Activated T-cell treated with anti-CD3 and anti-CD28 coated beads, Interleukin-2, amount 50 U/mL, for 72 hours (primary cell): ENCODE data around the gene CDC6. TPM values are rescaled to one million over a fixed set of nuclear protein-coding genes. Genes with fewer than 3 reads are reported as not detected.

Source experiments
- ATAC-seq, 2 donors: fragments of 150-1000 bp; cut with Tn5 transposase; replicated peaks in 1 of 2; 2 replicates each; pipeline ENCODE4 v1.10.0; 2021; ENCODE audit warnings: moderate library complexity in 2 of 2, mild to moderate bottlenecking in 1 of 2
- DNase-seq, 2 donors: peaks; one replicate each; pipeline ENCODE4 v3.0.0; 2021 to 2022; ENCODE audit warnings: mixed read lengths in 1 of 2
- H3K27ac Mint-ChIP-seq: one replicate; pipeline ENCODE4 v1.8.0; 2022; ENCODE audit warnings: mild to moderate bottlenecking, moderate library complexity, mixed read lengths
- H3K27me3 Mint-ChIP-seq: one replicate; pipeline ENCODE4 v1.8.0; 2022; ENCODE audit warnings: low read depth, mixed read lengths
- H3K36me3 Mint-ChIP-seq, 2 donors: one replicate each; pipeline ENCODE4 v1.8.0; 2022; ENCODE audit warnings: mixed read lengths in 2 of 2, mild to moderate bottlenecking in 1 of 2; ENCODE audit not compliant: insufficient read depth in 2 of 2
- H3K4me1 Mint-ChIP-seq: one replicate; pipeline ENCODE4 v1.8.0; 2022; ENCODE audit warnings: low read depth, mixed read lengths
- H3K4me3 Mint-ChIP-seq, 2 donors: one replicate each; pipeline ENCODE4 v1.8.0; 2022; ENCODE audit warnings: mild to moderate bottlenecking in 2 of 2, mixed read lengths in 2 of 2, moderate library complexity in 2 of 2
- H3K9me3 Mint-ChIP-seq, 2 donors: one replicate each; pipeline ENCODE4 v1.8.0; 2022; ENCODE audit warnings: mixed read lengths in 2 of 2
- total RNA-seq, 2 donors: library from RNA; stranded (reverse); gene quantifications; one replicate each; pipeline ENCODE4 v1.2.3, GENCODE V29; 2022

Gene CDC6
- total RNA-seq, 2 donors from 2014 or later = 86.2 to 92.6 TPM

DNA sequence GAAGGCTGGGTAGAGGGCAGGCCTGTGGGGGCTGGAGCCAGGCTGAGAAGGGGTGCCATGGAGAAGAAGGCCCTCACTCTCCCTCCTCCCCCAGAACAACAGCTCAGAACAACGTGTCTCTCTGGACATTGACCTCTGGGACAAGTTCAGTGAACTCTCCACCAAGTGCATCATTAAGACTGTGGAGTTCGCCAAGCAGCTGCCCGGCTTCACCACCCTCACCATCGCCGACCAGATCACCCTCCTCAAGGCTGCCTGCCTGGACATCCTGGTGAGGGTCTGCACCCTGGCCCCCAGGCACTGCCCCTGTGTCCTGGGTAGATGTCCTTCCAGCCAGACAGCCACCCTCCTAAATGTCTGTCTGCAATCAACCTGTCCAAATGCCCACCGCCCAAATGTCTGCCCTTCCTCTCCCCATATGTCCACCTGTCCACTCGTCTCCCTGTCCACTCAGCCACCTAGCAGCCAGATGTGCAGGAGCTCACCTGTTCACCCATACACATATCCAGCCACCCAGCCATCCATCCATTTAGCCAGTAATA is 64.6 kb downstream of the CDC6 start:
- Mint-ChIP-seq H3K36me3 (no peaks in the 10 kb centered on the region), H3K27me3 (no peaks in the 10 kb centered on the region), H3K4me1 (peaks cover 23% of the 10 kb centered on the region), H3K9me3 (no peaks in the 10 kb centered on the region), H3K4me3 (no peak overlapping the region), H3K27ac (peak overlapping the region; percentile 1)
- no peak for DNase-seq
- no peak for ATAC-seq

DNA sequence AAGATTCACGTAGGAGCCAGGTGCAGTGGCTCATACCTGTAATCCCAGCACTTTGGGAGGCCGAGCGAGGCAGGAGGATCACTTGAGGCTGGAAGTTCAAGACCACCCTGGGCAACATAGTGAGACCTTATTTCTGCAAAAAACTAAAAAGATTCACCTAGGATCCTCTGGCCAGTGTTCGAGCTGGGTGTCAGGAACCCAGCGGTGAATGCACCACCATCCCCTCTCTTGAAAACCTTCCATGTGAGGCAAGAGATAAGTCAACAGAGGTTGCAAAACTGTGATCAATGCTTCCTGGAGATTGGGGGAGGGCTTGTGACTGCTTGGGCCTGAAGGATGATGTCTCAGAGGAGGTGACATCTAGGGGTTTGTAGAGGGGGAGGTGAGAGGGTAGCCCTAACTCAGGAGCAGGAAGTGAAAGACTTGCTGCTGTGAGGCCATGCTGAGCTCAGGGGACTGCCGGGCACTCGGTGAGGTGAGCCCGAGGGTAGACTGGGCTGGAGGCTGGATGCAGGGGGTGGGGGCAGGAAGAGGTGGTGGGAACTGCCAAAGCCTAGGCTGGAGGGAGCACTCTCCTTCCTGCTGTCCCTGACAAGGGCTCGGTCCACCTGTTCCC is 65.2 kb downstream of the CDC6 start:
- DNase-seq (no peak), ATAC-seq (peak; percentile 30 to 71)

More for the DNA sequence above, 65.2 kb downstream of the CDC6 start:
- Mint-ChIP-seq H3K27ac (peak overlapping the region; percentile 1), H3K4me1 (peaks cover 17% of the 10 kb centered on the region), H3K4me3 (peak overlapping the region in 1 of 2 donors; percentile 21), H3K27me3 (no peaks in the 10 kb centered on the region), H3K9me3 (no peaks in the 10 kb centered on the region), H3K36me3 (no peaks in the 10 kb centered on the region)

Other genes with a start within 250 kb of the CDC6 start
- 10 to 100 TPM; 82.6 to 97.0 TPM for gene MED24, start 233.5 kb upstream of the CDC6 start, total RNA-seq
- 10 to 100 TPM; 12.2 to 14.7 TPM for gene THRA, start 224.9 kb upstream of the CDC6 start, total RNA-seq
- gene NR1D1, start 187.3 kb upstream of the CDC6 start, total RNA-seq = 1 to 10 TPM; 4.5 to 6.3 TPM
- 100 to 1,000 TPM; 115 to 121 TPM for gene MSL1, start 165.9 kb upstream of the CDC6 start, total RNA-seq
- 100 to 1,000 TPM; 106 to 144 TPM for gene CASC3, start 147.3 kb upstream of the CDC6 start, total RNA-seq
- 1 to 10 TPM; 3.0 to 6.6 TPM for gene RAPGEFL1, start 110.4 kb upstream of the CDC6 start, total RNA-seq
- 10 to 100 TPM; 31.5 to 35.5 TPM for gene WIPF2, start 68.6 kb upstream of the CDC6 start, total RNA-seq
- gene RARA, start 21.3 kb downstream of the CDC6 start, total RNA-seq = 10 to 100 TPM; 33.4 to 45.2 TPM
- gene GJD3, start 76.9 kb downstream of the CDC6 start, total RNA-seq = not detected
- 100 to 1,000 TPM; 324 to 425 TPM for gene TOP2A, start 130.0 kb downstream of the CDC6 start, total RNA-seq
- 10 to 100 TPM; 47.1 to 58.4 TPM for gene IGFBP4, start 155.6 kb downstream of the CDC6 start, total RNA-seq
- 10 to 100 TPM in 1 of 2 donors, 1 to 10 TPM in 1; 9.9 to 10.6 TPM for gene TNS4, start 213.7 kb downstream of the CDC6 start, total RNA-seq